ENCODE measurements around the gene HLA-DMB.

- no peak for TF ChIP-seq CTCF (conservative IDR thresholded peaks at IDR 0.05; ENCODE audit: low read depth, low read length)
- TF ChIP-seq EZH2 (IDR thresholded peaks at IDR 0.05; ENCODE audit: borderline replicate concordance, low read depth, low read length, poor library complexity, severe bottlenecking), result no peak
These were observed 18.7 kb downstream of the HLA-DMB start for GRCh38 chr6:32922083-32922482.
